Activated CD8-positive, alpha-beta memory T cell treated with anti-CD3 and anti-CD28 coated beads, Interleukin-2, amount 50 U/mL, for 48 hours (primary cell): ENCODE results near the gene WWOX.

Experiments
- DNase-seq: peaks from one replicate; pipeline ENCODE4 v3.0.0-alpha.2; 2020

WWOX gene

GRCh38 chr16:78895681-78896080 is 796.2 kb downstream of the WWOX start:
- DNase-seq, result no peak

GRCh38 chr16:78896280-78896679 is 796.8 kb downstream of the WWOX start:
- no peak for DNase-seq

- DNase-seq, result no peak
Observed at GRCh38 chr16:78897299-78897698, 797.8 kb downstream of the WWOX start.

GRCh38 chr16:78900044-78900811 is 800.8 kb downstream of the WWOX start:
- DNase-seq, result no peak

- no peak for DNase-seq
Observed at GRCh38 chr16:78900966-78901365, 801.5 kb downstream of the WWOX start.

GRCh38 chr16:78902321-78902720 is 802.9 kb downstream of the WWOX start:
- DNase-seq, result no peak

- DNase-seq, result no peak
Observed at GRCh38 chr16:78903237-78903636, 803.8 kb downstream of the WWOX start.

GRCh38 chr16:78903843-78904242 is 804.4 kb downstream of the WWOX start:
- no peak for DNase-seq

- no peak for DNase-seq
Observed at GRCh38 chr16:78906135-78906534, 806.7 kb downstream of the WWOX start.

GRCh38 chr16:78909226-78909625 is 809.8 kb downstream of the WWOX start:
- DNase-seq, result no peak

GRCh38 chr16:78915811-78916345 is 816.4 kb downstream of the WWOX start:
- DNase-seq, result no peak

- no peak for DNase-seq
Observed at GRCh38 chr16:78916928-78917545, 817.6 kb downstream of the WWOX start.

GRCh38 chr16:78918805-78919305 is 819.4 kb downstream of the WWOX start:
- no peak for DNase-seq

- DNase-seq, result no peak
Observed at GRCh38 chr16:78919852-78920251, 820.4 kb downstream of the WWOX start.

- no peak for DNase-seq
Observed at GRCh38 chr16:78920621-78921020, 821.2 kb downstream of the WWOX start.

- no peak for DNase-seq
Observed at GRCh38 chr16:78925083-78925767, 825.8 kb downstream of the WWOX start.

- no peak for DNase-seq
Observed at GRCh38 chr16:78926723-78927210, 827.3 kb downstream of the WWOX start.

GRCh38 chr16:78927766-78928165 is 828.3 kb downstream of the WWOX start:
- DNase-seq, result no peak

GRCh38 chr16:78929841-78930240 is 830.4 kb downstream of the WWOX start:
- no peak for DNase-seq

GRCh38 chr16:78930561-78930960 is 831.1 kb downstream of the WWOX start:
- no peak for DNase-seq

- DNase-seq, result no peak
Observed at GRCh38 chr16:78931267-78931666, 831.8 kb downstream of the WWOX start.

GRCh38 chr16:78931678-78932077 is 832.2 kb downstream of the WWOX start:
- DNase-seq, result no peak

- no peak for DNase-seq
Observed at GRCh38 chr16:78932355-78932943, 833.0 kb downstream of the WWOX start.
